PFSK-1 (cell line): Measurements from ENCODE around the gene SDK1.

Source experiments
- POLR2AphosphoS5 ChIP-seq: IDR thresholded peaks from 2 replicates; pipeline ENCODE4 v1.6.1; 2012; ENCODE audit warnings: low read depth, mild to moderate bottlenecking, control low read depth, low read length, moderate library complexity
- TAF1 ChIP-seq: IDR thresholded peaks from 2 replicates; pipeline ENCODE4 v1.6.1; 2012; ENCODE audit warnings: low read length, control low read depth, borderline replicate concordance; ENCODE audit not compliant: insufficient read depth

DNA sequence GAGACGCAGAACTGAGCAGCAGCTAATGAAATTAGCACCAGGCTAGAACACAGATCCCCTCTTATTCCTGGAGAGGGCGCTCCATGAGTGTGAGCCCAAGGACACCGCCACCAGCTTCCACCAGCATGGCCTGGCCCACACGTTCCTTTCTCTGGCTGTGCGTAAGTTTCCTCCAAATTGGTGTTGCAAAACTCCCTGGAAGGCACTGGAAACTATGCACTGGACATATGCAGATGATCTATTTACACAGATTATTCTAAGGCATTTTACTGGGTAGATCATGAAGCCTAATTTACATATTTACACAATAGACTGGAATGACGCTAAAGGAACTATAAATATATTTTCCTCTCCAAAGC is 925.5 kb downstream of the SDK1 start:
- no peak for TF ChIP-seq TAF1
- TF ChIP-seq POLR2AphosphoS5, result no peak
